Endothelial cell of umbilical vein (primary cell): ENCODE measurements around the gene RHEBL1. TPM values are rescaled to one million over a fixed set of nuclear protein-coding genes. Genes with fewer than 3 reads are reported as not detected.

ENCODE experiments used
- BruUV-seq: library from RNA; stranded (reverse); fragments of 400-500 nt; replicated peaks from 2 replicates; lab custom pipeline; 2021; lab: Mats Ljungman, UMichigan
- CTCF ChIA-PET: fragments of 300-600, 350-600 bp; sonication (Branson Sonifier 250); formaldehyde crosslinking; loops from one replicate; lab custom pipeline; 2021; ENCODE audit warnings: antibody characterized with exemption, inconsistent platforms; lab: Charles Lee
- POLR2A ChIA-PET: fragments of 300-600, 350-600 bp; sonication (Branson Sonifier 250); formaldehyde crosslinking; loops from one replicate; lab custom pipeline; 2021; ENCODE audit warnings: antibody characterized with exemption, inconsistent platforms; lab: Charles Lee
- DNase-seq: peaks from one replicate; pipeline ENCODE4 v3.0.0-alpha.2; 2011; ENCODE audit warnings: low read depth, low spot score
- FAIRE-seq: peaks from 2 replicates; lab custom pipeline; 2011; peaks lifted over from hg19 to GRCh38; lab: Jason Lieb, UNC
- H2AFZ ChIP-seq: 2 replicates; pipeline ENCODE4 v1.6.0; 2012; ENCODE audit warnings: low read depth, low read length, control low read depth, inconsistent platforms
- H3K27ac ChIP-seq: 2 replicates; pipeline ENCODE4 v1.5.1; 2011; ENCODE audit warnings: low read depth, mild to moderate bottlenecking, control low read depth, low read length, moderate library complexity; ENCODE audit not compliant: insufficient read depth
- H3K27me3 ChIP-seq, 2 experiments: 2 replicates each; pipeline versions ENCODE4 v1.6.0 to v1.6.1; 2011; ENCODE audit warnings: low read length in 2 of 2, mixed read lengths in 1 of 2; ENCODE audit not compliant: control insufficient read depth in 2 of 2, insufficient read depth in 2 of 2
- H3K36me3 ChIP-seq, 2 experiments: 2 replicates in 1 of 2; 3 replicates in 1 of 2; pipeline ENCODE4 v1.5.1; 2011; ENCODE audit warnings: low read length in 2 of 2, mild to moderate bottlenecking in 1 of 2, moderate library complexity in 1 of 2; ENCODE audit not compliant: control insufficient read depth in 2 of 2, insufficient read depth in 2 of 2; ENCODE audit errors: extremely low read depth in 1 of 2
- H3K4me1 ChIP-seq: 3 replicates; pipeline ENCODE4 v1.5.1; 2011; ENCODE audit warnings: mild to moderate bottlenecking, low read length; ENCODE audit not compliant: control insufficient read depth, insufficient read depth; ENCODE audit errors: extremely low read depth
- H3K4me2 ChIP-seq: 2 replicates; pipeline ENCODE4 v1.6.1; 2011; ENCODE audit warnings: low read length, control low read depth, mixed read lengths; ENCODE audit not compliant: insufficient read depth
- H3K4me3 ChIP-seq, 3 experiments: fragments of 200-600 bp in 1 of 3; sonication (generic), shearing (Covaris generic) in 1 of 3; replicated peaks in 1 of 3; 2 replicates each; pipeline ENCODE4 v1.5.1; 2011 to 2016; ENCODE audit warnings: control low read depth in 3 of 3, low read length in 3 of 3, mild to moderate bottlenecking in 2 of 3, inconsistent platforms in 1 of 3, low read depth in 1 of 3, moderate library complexity in 1 of 3; ENCODE audit not compliant: insufficient read depth in 1 of 3
- H3K79me2 ChIP-seq: 2 replicates; pipeline ENCODE4 v1.6.0; 2012; ENCODE audit warnings: low read length, inconsistent platforms; ENCODE audit not compliant: control insufficient read depth, insufficient read depth
- H3K9ac ChIP-seq: replicated peaks from 2 replicates; pipeline ENCODE3; 2011; ENCODE audit warnings: low read length, control low read depth; ENCODE audit not compliant: insufficient read depth; ENCODE audit errors: extremely low read depth
- H3K9me1 ChIP-seq: replicated peaks from 3 replicates; pipeline ENCODE4 v1.6.0; 2011; ENCODE audit warnings: mild to moderate bottlenecking, low read length; ENCODE audit not compliant: control insufficient read depth, insufficient read depth; ENCODE audit errors: extremely low read depth
- H3K9me3 ChIP-seq: replicated peaks from 2 replicates; pipeline ENCODE4 v1.5.1; 2012; ENCODE audit warnings: low read length, inconsistent platforms; ENCODE audit not compliant: control insufficient read depth, insufficient read depth
- H4K20me1 ChIP-seq: replicated peaks from 2 replicates; pipeline ENCODE3; 2011; ENCODE audit warnings: mild to moderate bottlenecking, low read length; ENCODE audit not compliant: control insufficient read depth, insufficient read depth; ENCODE audit errors: extremely low read depth
- EZH2 ChIP-seq: IDR thresholded peaks from 2 replicates; pipeline ENCODE4 v1.6.1; 2012; ENCODE audit warnings: borderline replicate concordance, low read depth, mild to moderate bottlenecking, moderate library complexity, low read length, inconsistent platforms; ENCODE audit not compliant: severe bottlenecking
- FOS ChIP-seq: IDR thresholded peaks from 2 replicates; pipeline ENCODE4 v1.6.1; 2011; ENCODE audit warnings: mild to moderate bottlenecking, low read length, moderate library complexity, borderline replicate concordance; ENCODE audit not compliant: insufficient read depth
- GATA2 ChIP-seq: IDR thresholded peaks from 2 replicates; pipeline ENCODE4 v1.7.0; 2011; ENCODE audit warnings: low read depth, mild to moderate bottlenecking, moderate library complexity, mixed read lengths, low read length; ENCODE audit not compliant: insufficient read length, insufficient read depth
- JUN ChIP-seq: IDR thresholded peaks from 2 replicates; pipeline ENCODE4 v1.6.1; 2011; ENCODE audit warnings: borderline replicate concordance, low read depth; ENCODE audit not compliant: insufficient read length, insufficient read depth
- MYC ChIP-seq: IDR thresholded peaks from one replicate; pipeline ENCODE4 v1.6.1; 2011; ENCODE audit warnings: mild to moderate bottlenecking, low read depth, low read length
- POLR2A ChIP-seq: IDR thresholded peaks from 2 replicates; pipeline ENCODE4 v1.6.1; 2012; ENCODE audit warnings: low read depth, mild to moderate bottlenecking, control low read depth, low read length
- POLR2AphosphoS5 ChIP-seq: IDR thresholded peaks from 2 replicates; pipeline ENCODE4 v1.6.1; 2012; ENCODE audit warnings: low read depth, mild to moderate bottlenecking, control low read depth, low read length, moderate library complexity; ENCODE audit not compliant: insufficient read depth
- dilution Hi-C: fragments of 300-500 bp; cut with MboI; formaldehyde crosslinking; loops from one replicate; pipeline ENCODE4 v1.15.0; 2019; ENCODE audit warnings: low sequenced_read_pairs; ENCODE audit not compliant: extremely low pct_ligation_motif_present
- intact Hi-C: fragments of 100-400 bp; cut with micrococcal nuclease; formaldehyde crosslinking; loops from one replicate; pipeline ENCODE4 v1.10.0; 2022
- polyA plus RNA-seq, 4 experiments: library from polyadenylated mRNA; depleted of rRNA in 3 of 4; stranded (reverse) in 3 of 4; unstranded in 1 of 4; fragments of >200 nt; gene quantifications; 2 replicates each; pipeline versions ENCODE4 v1.2.1 to v1.2.3, GENCODE V29; 2011 to 2012; ENCODE audit warnings: missing spikeins in 1 of 4
- total RNA-seq: library from RNA; stranded (reverse); gene quantifications from 2 replicates; pipeline ENCODE4 v1.2.3, GENCODE V29; 2021
- TF ChIP-seq, protein P1 (sequence below), 2 donors: IDR thresholded peaks; 1 replicate in 1 of 2; 2 replicates in 1 of 2; pipeline ENCODE4 v1.5.1; 2011; ENCODE audit warnings: low read length in 2 of 2, mild to moderate bottlenecking in 2 of 2, moderate library complexity in 2 of 2, control low read depth in 1 of 2, inconsistent platforms in 1 of 2, low read depth in 1 of 2; ENCODE audit not compliant: insufficient read depth in 1 of 2; ENCODE audit errors: extremely low read depth in 1 of 2
- TF ChIP-seq, protein P2 (sequence below): IDR thresholded peaks from 2 replicates; pipeline ENCODE4 v1.6.1; 2011; ENCODE audit not compliant: insufficient read depth, insufficient read length

RHEBL1 gene
- total and polyA plus RNA-seq, 2 donors (not counting 3 experiments of a cell fraction or from before 2014, with no cell fraction given) = 2.6 to 2.7 TPM

DNA sequence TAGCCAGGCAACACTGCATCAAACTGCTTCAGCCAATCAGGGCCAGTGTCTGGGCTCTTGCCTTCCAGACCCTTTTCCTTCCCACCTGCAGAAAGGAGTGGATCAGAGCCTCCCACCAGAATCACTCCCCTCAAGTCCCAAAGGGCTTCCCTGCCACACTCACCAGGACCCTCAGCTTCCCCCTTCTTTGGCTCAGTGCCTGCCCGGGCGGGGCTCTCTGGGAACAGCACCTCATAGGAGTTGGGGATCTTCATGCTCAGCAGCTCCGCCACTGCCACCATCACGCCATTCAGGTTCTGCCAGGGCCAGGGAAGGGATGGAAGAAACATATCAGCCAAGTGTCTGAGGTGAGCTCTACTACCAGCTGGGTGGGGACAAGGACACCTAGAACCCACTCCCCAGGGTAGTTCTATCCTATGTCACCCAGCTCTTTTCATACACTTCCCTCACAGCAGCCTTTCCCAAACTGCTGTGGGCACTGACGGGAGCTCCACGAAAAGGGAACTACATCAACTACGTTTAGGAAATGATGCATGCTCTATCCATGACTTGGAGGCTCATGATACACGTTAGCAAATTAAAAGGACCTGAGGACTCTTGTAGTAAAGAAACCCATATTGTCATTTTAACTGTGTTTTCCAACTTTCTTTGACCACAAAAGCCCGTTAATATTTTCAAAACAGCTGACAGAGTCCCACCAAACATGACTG is 41.8 kb downstream of the RHEBL1 start:
- H3K9ac ChIP-seq = no peak overlapping the region
- no peaks in the 10 kb centered on the region for H3K79me2 ChIP-seq
- no TSS peak for BruUV-seq
- H3K9me3 ChIP-seq = no peaks in the 10 kb centered on the region
- H3K4me1 ChIP-seq = no peaks in the 10 kb centered on the region
- dilution Hi-C loops (no loop called here), intact Hi-C loops (no loop called here)
- no peak overlapping the region for H3K27ac ChIP-seq
- POLR2A ChIA-PET = no interaction called here
- H3K27me3 ChIP-seq = no peaks in the 10 kb centered on the region
- DNase-seq (no peak), FAIRE-seq (no peak)
- TF ChIP-seq FOS (no peak), POLR2AphosphoS5 (no peak), POLR2A (no peak), EZH2 (no peak), MYC (no peak), JUN (no peak), GATA2 (no peak)
- TF ChIP-seq, protein P1, sequence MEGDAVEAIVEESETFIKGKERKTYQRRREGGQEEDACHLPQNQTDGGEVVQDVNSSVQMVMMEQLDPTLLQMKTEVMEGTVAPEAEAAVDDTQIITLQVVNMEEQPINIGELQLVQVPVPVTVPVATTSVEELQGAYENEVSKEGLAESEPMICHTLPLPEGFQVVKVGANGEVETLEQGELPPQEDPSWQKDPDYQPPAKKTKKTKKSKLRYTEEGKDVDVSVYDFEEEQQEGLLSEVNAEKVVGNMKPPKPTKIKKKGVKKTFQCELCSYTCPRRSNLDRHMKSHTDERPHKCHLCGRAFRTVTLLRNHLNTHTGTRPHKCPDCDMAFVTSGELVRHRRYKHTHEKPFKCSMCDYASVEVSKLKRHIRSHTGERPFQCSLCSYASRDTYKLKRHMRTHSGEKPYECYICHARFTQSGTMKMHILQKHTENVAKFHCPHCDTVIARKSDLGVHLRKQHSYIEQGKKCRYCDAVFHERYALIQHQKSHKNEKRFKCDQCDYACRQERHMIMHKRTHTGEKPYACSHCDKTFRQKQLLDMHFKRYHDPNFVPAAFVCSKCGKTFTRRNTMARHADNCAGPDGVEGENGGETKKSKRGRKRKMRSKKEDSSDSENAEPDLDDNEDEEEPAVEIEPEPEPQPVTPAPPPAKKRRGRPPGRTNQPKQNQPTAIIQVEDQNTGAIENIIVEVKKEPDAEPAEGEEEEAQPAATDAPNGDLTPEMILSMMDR (IDR thresholded peaks at IDR 0.05; ENCODE audit: extremely low read depth in 1 of 2, insufficient read depth in 1 of 2, low read depth in 1 of 2, low read length in 2 of 2) = no peak
- TF ChIP-seq, protein P2, sequence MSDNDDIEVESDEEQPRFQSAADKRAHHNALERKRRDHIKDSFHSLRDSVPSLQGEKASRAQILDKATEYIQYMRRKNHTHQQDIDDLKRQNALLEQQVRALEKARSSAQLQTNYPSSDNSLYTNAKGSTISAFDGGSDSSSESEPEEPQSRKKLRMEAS = no peak
- H3K4me2 ChIP-seq = no peak overlapping the region
- H3K4me3 ChIP-seq = no peak overlapping the region
- CTCF ChIA-PET = interaction anchor here (1.3 to 1.5 kb wide), 2 partner anchors 8 to 16 kb away, joined by 7 to 8 read pairs; no protein-coding TSS in a partner anchor
- no peaks in the 10 kb centered on the region for H4K20me1 ChIP-seq
- no peaks in the 10 kb centered on the region for H3K9me1 ChIP-seq
- no peak overlapping the region for H2AFZ ChIP-seq
- peaks cover 37 to 68% of the 10 kb centered on the region in 2 experiments for H3K36me3 ChIP-seq
